ENCODE data around the gene SAA4. TPM values are rescaled to one million over a fixed set of nuclear protein-coding genes. Genes with fewer than 3 reads are reported as not detected.

SAA4 gene
- total RNA-seq, 1 experiment from 2014 or later = not detected

DNA sequence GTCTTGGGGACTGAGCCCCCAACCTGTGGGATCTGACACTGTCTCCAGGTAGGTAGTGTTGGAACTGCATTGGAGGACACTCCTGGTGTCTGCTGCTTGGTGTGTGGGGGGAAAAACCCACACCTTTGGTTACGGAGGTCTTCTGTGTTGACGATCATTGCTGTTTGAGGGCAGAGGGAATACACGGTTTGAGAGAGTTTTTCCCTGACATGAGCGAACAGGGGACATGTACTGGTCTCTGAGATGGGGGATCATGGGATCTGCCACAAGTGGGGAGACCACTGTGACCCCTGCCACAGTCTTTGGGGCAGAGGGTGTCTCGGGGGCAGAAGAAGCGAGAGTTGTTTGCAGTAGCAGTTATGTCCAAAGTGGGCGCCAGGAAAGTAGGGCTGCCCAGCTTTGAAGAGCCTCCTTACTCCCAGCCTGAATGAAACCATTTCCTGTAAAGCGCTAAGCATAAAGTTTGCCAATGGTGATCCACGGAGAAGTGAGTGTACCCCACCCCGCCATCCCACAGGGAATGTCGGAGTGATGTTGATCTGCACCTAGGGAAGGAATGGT is 17.3 kb upstream of the SAA4 start:
- TF ChIP-seq ZFX (IDR thresholded peaks at IDR 0.05) (no peak), EGR1 (IDR thresholded peaks at IDR 0.05; ENCODE audit: low read depth) (no peak), ELF1 (IDR thresholded peaks at IDR 0.05; ENCODE audit: borderline replicate concordance, low read depth) (no peak), RAD21 (IDR thresholded peaks at IDR 0.05; ENCODE audit: low read depth) (no peak), SIN3A (IDR thresholded peaks at IDR 0.05; ENCODE audit: low read depth) (no peak), POLR2AphosphoS5 (IDR thresholded peaks at IDR 0.05; ENCODE audit: low read depth, low read length) (no peak), POLR2A (IDR thresholded peaks at IDR 0.05; ENCODE audit: borderline replicate concordance, extremely low read depth, insufficient read depth, insufficient read length) (no peak), YY1 (IDR thresholded peaks at IDR 0.05; ENCODE audit: extremely low read depth, insufficient replicate concordance, low read depth, low read length) (no peak), SP1 (IDR thresholded peaks at IDR 0.05; ENCODE audit: low read depth) (no peak), TCF7L2 (IDR thresholded peaks at IDR 0.05; ENCODE audit: borderline replicate concordance, extremely low read depth, insufficient read depth, insufficient read length) (no peak), EZH2phosphoT487 (IDR thresholded peaks at IDR 0.05; ENCODE audit: borderline replicate concordance) (no peak), FOSL1 (IDR thresholded peaks at IDR 0.05; ENCODE audit: low read depth) (no peak), CBX3 (IDR thresholded peaks at IDR 0.05; ENCODE audit: low read depth) (no peak), JUND (IDR thresholded peaks at IDR 0.05) (no peak)
- TF ChIP-seq, protein P1, sequence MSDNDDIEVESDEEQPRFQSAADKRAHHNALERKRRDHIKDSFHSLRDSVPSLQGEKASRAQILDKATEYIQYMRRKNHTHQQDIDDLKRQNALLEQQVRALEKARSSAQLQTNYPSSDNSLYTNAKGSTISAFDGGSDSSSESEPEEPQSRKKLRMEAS (IDR thresholded peaks at IDR 0.05) = no peak
- TF ChIP-seq, protein P2, sequence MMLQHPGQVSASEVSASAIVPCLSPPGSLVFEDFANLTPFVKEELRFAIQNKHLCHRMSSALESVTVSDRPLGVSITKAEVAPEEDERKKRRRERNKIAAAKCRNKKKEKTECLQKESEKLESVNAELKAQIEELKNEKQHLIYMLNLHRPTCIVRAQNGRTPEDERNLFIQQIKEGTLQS (IDR thresholded peaks at IDR 0.05) = no peak
- TF ChIP-seq, protein P3, sequence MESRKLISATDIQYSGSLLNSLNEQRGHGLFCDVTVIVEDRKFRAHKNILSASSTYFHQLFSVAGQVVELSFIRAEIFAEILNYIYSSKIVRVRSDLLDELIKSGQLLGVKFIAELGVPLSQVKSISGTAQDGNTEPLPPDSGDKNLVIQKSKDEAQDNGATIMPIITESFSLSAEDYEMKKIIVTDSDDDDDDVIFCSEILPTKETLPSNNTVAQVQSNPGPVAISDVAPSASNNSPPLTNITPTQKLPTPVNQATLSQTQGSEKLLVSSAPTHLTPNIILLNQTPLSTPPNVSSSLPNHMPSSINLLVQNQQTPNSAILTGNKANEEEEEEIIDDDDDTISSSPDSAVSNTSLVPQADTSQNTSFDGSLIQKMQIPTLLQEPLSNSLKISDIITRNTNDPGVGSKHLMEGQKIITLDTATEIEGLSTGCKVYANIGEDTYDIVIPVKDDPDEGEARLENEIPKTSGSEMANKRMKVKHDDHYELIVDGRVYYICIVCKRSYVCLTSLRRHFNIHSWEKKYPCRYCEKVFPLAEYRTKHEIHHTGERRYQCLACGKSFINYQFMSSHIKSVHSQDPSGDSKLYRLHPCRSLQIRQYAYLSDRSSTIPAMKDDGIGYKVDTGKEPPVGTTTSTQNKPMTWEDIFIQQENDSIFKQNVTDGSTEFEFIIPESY (IDR thresholded peaks at IDR 0.05; ENCODE audit: extremely low read depth, insufficient replicate concordance, low read length) = no peak
- TF ChIP-seq, protein P4, sequence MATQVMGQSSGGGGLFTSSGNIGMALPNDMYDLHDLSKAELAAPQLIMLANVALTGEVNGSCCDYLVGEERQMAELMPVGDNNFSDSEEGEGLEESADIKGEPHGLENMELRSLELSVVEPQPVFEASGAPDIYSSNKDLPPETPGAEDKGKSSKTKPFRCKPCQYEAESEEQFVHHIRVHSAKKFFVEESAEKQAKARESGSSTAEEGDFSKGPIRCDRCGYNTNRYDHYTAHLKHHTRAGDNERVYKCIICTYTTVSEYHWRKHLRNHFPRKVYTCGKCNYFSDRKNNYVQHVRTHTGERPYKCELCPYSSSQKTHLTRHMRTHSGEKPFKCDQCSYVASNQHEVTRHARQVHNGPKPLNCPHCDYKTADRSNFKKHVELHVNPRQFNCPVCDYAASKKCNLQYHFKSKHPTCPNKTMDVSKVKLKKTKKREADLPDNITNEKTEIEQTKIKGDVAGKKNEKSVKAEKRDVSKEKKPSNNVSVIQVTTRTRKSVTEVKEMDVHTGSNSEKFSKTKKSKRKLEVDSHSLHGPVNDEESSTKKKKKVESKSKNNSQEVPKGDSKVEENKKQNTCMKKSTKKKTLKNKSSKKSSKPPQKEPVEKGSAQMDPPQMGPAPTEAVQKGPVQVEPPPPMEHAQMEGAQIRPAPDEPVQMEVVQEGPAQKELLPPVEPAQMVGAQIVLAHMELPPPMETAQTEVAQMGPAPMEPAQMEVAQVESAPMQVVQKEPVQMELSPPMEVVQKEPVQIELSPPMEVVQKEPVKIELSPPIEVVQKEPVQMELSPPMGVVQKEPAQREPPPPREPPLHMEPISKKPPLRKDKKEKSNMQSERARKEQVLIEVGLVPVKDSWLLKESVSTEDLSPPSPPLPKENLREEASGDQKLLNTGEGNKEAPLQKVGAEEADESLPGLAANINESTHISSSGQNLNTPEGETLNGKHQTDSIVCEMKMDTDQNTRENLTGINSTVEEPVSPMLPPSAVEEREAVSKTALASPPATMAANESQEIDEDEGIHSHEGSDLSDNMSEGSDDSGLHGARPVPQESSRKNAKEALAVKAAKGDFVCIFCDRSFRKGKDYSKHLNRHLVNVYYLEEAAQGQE (IDR thresholded peaks at IDR 0.05; ENCODE audit: low read depth) = no peak
- no peaks in the 10 kb centered on the region for H3K9me2 ChIP-seq (ENCODE audit: insufficient read depth)
- no peaks in the 10 kb centered on the region for H3K9me3 ChIP-seq (ENCODE audit: control insufficient read depth in 1 of 2, insufficient read depth in 1 of 2, low read depth in 1 of 2, low read length in 2 of 2)
- H3K9ac ChIP-seq (ENCODE audit: low read length) = no peak overlapping the region
- no peaks in the 10 kb centered on the region for H3K36me3 ChIP-seq (ENCODE audit: control insufficient read depth in 1 of 2, insufficient read depth in 2 of 2, low read length in 2 of 2)
- no peaks in the 10 kb centered on the region for H3K4me1 ChIP-seq (ENCODE audit: control insufficient read depth in 1 of 2, insufficient read depth in 2 of 2, low read length in 2 of 2)
- no peaks in the 10 kb centered on the region for H3K79me2 ChIP-seq (ENCODE audit: insufficient read depth, low read length)
- no peak overlapping the region for H3K27ac ChIP-seq (ENCODE audit: low read depth, low read length)
- no peak for DNase-seq (ENCODE audit: low read depth, low spot score)
- intact Hi-C loops (cut with micrococcal nuclease) = no loop called here
- POLR2A ChIA-PET = no interaction called here
- CTCF ChIA-PET = no interaction called here
- no peaks in the 10 kb centered on the region for H3K27me3 ChIP-seq (ENCODE audit: insufficient read depth, low read length)
- RAD21 ChIA-PET (ENCODE audit: low non-redundant PET in 1 of 2, low total read pairs in 2 of 2, uncharacterized antibody in 2 of 2, unreplicated experiment in 2 of 2) = no interaction called here
- ATAC-seq = no peak
- H4K20me1 ChIP-seq (ENCODE audit: insufficient read depth) = no peaks in the 10 kb centered on the region
- no peak overlapping the region for H3K4me3 ChIP-seq (replicated peaks in 1 of 2; ENCODE audit: low read depth in 1 of 2, low read length in 2 of 2)
- no peak overlapping the region for H2AFZ ChIP-seq (ENCODE audit: low read depth, low read length, poor library complexity, severe bottlenecking)
- no TSS peak for BruUV-seq (replicated peaks)
- no peak overlapping the region for H3K4me2 ChIP-seq (ENCODE audit: low read length)

Data from HCT116 (cell line).